Body of pancreas (tissue), 4 donors: Measurements from ENCODE around the gene ABI2. TPM values are rescaled to one million over a fixed set of nuclear protein-coding genes. Genes with fewer than 3 reads are reported as not detected.

Experiments used
- ATAC-seq: fragments of 150-250 bp; one replicate; pipeline ENCODE4 v1.9.1; 2016
- DNase-seq, 4 donors: peaks; one replicate each; pipeline ENCODE4 v3.0.0-alpha.2; 2019
- H3K27ac ChIP-seq, 4 donors: fragments of 200-600 bp; sonication (generic); 1 replicate in 3 of 4; 2 replicates in 1 of 4; pipeline versions ENCODE4 v1.5.1 to v1.6.1; 2016 to 2019; ENCODE audit warnings: mild to moderate bottlenecking in 1 of 4, mixed read lengths in 1 of 4, moderate library complexity in 1 of 4
- H3K27me3 ChIP-seq, 2 donors: fragments of 200-600 bp; sonication (generic); one replicate each; pipeline ENCODE4 v1.6.0; 2016; ENCODE audit warnings: mild to moderate bottlenecking in 1 of 2
- H3K36me3 ChIP-seq, 2 donors: fragments of 200-600 bp; sonication (generic); replicated peaks in 1 of 2; 2 replicates each; pipeline ENCODE4 v1.5.1; 2016; ENCODE audit warnings: low read depth in 2 of 2; ENCODE audit not compliant: insufficient read depth in 1 of 2
- H3K4me1 ChIP-seq: fragments of 200-600 bp; sonication (generic); one replicate; pipeline ENCODE4 v1.6.0; 2016
- H3K4me3 ChIP-seq, 2 donors: fragments of 200-600 bp; sonication (generic); 1 replicate in 1 of 2; 2 replicates in 1 of 2; pipeline ENCODE4 v1.5.1; 2016 to 2019
- H3K9me3 ChIP-seq, 3 donors: fragments of 200-600 bp; sonication (generic); 1 replicate in 2 of 3; 2 replicates in 1 of 3; pipeline ENCODE4 v1.5.1; 2016
- POLR2A ChIP-seq, 3 donors: fragments of 450-650 bp; IDR thresholded peaks; one replicate each; pipeline ENCODE4 v1.6.1; 2016; ENCODE audit warnings: antibody characterized with exemption in 3 of 3, mild to moderate bottlenecking in 2 of 3
- WGBS, 2 donors: methylation state at CpG; one replicate each; pipeline ENCODE4 v1.1.5; 2017; 5-methylcytosine and 5-hydroxymethylcytosine counted together
- intact Hi-C: fragments of 100-400 bp; cut with DNase I; formaldehyde crosslinking; loops from one replicate; pipeline ENCODE4 v1.15.1; 2023
- total RNA-seq, 2 donors: library from RNA; depleted of rRNA; stranded (reverse); fragments of >200 nt; gene quantifications; one replicate each; pipeline ENCODE4 v1.1.0, GENCODE V29; 2016
- TF ChIP-seq, protein P1 (sequence below), 7 experiments: fragments of 450-650 bp in 4 of 7; fragments of 200-600 bp in 3 of 7; sonication (generic) in 3 of 7; IDR thresholded peaks; one replicate each; pipeline ENCODE4 v1.5.1; 2016 to 2019; ENCODE audit warnings: antibody characterized with exemption in 7 of 7

ABI2 gene
- 10 to 100 TPM in 1 of 2 donors, 1 to 10 TPM in 1; 4.3 to 22.1 TPM for total RNA-seq

DNA sequence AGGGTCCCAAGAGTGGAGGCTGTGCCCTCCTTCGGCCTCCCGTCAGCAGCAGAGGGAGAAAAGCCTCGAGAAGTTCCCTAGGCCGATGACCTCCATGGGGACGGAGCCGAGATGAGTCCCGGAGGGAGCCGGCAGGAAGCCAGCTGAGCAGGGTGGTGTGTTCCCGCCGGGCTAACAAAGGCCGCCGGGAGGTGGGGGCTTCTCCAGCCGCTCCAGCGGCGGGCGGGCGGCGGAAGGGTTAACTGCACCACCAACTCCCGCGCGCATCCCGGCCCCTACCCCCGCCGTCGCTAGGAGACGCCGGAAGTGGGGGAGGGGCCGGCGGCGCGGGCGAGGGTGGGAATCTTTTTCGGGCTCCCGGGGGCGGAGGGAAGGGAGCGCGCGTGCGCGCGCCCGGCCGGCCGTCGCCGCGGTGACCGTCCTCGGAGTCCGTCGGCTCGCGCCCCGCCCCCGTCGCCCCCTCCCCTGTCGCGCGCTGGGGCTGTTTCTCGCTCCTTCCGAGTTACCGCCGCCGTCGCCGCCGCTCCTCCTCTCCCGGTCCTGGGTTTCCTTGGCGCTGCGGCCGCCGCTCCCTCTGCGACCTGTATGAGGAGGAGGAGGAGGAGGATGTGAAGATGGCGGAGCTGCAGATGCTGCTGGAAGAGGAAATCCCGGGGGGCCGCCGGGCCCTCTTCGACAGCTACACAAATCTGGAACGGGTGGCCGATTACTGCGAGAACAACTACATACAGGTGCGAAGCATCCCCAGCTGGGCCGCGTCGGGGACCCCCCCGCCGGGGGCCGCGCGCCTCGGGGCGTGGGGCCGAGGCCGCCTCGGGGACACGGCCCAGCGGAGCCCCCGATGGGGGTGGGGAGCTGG lies at the start of gene ABI2:
ABI2 (plus strand) TSS at position 494 of the 859 bp plus-strand sequence; CDS start at position 615, 121 bp downstream.
- ATAC-seq, result peak; percentile 91
- TF ChIP-seq, protein P1, sequence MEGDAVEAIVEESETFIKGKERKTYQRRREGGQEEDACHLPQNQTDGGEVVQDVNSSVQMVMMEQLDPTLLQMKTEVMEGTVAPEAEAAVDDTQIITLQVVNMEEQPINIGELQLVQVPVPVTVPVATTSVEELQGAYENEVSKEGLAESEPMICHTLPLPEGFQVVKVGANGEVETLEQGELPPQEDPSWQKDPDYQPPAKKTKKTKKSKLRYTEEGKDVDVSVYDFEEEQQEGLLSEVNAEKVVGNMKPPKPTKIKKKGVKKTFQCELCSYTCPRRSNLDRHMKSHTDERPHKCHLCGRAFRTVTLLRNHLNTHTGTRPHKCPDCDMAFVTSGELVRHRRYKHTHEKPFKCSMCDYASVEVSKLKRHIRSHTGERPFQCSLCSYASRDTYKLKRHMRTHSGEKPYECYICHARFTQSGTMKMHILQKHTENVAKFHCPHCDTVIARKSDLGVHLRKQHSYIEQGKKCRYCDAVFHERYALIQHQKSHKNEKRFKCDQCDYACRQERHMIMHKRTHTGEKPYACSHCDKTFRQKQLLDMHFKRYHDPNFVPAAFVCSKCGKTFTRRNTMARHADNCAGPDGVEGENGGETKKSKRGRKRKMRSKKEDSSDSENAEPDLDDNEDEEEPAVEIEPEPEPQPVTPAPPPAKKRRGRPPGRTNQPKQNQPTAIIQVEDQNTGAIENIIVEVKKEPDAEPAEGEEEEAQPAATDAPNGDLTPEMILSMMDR (IDR thresholded peaks at IDR 0.05), result no peak
- TF ChIP-seq POLR2A (IDR thresholded peaks at IDR 0.05), result peak in 2 of 3 donors; percentile 44 to 46
- intact Hi-C loops, result no loop called here
- Histone ChIP-seq H3K4me1 (peaks cover 16% of the 10 kb centered on the region), H3K36me3 (no peaks in the 10 kb centered on the region), H3K27me3 (no peaks in the 10 kb centered on the region), H3K27ac (peak within 1 kb of the TSS; percentile 54 to 84 (median 68)), H3K9me3 (no peaks in the 10 kb centered on the region), H3K4me3 (peak within 1 kb of the TSS; percentile 47 to 98)
- DNase-seq, result peak; percentile 74 to 84 (median 78)
- 0 to 1% methylated on average over 12 to 77 of the region's 98 CpGs for WGBS, 2 donors

DNA sequence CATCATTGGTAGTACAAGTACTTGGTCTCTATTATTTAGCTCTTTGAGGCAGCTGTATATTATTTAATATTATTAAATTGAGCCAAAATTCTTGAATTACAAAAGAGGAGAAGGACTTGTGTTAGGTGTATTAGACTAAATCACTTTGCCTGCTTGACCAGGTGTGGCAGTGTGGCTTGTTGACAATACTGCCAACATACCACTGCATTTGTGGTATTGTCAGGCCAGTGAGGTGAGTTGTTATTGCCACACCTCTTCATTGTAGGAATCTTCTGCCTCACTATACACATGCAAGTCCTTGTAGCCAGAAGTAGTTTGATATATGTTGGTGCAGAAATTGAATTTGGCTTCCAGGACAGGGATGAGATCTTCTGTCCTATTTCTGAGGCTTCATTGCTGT lies 48.9 kb upstream of the ABI2 start:
- Histone ChIP-seq H3K9me3 (no peaks in the 10 kb centered on the region), H3K4me1 (no peaks in the 10 kb centered on the region), H3K27me3 (no peaks in the 10 kb centered on the region), H3K27ac (no peak overlapping the region), H3K4me3 (no peak overlapping the region), H3K36me3 (peaks cover 10 to 20% of the 10 kb centered on the region in 2 donors)
- intact Hi-C loops, result no loop called here
- ATAC-seq (no peak), DNase-seq (no peak)
- TF ChIP-seq POLR2A (IDR thresholded peaks at IDR 0.05), result no peak
- TF ChIP-seq, protein P1 (IDR thresholded peaks at IDR 0.05), result no peak

DNA sequence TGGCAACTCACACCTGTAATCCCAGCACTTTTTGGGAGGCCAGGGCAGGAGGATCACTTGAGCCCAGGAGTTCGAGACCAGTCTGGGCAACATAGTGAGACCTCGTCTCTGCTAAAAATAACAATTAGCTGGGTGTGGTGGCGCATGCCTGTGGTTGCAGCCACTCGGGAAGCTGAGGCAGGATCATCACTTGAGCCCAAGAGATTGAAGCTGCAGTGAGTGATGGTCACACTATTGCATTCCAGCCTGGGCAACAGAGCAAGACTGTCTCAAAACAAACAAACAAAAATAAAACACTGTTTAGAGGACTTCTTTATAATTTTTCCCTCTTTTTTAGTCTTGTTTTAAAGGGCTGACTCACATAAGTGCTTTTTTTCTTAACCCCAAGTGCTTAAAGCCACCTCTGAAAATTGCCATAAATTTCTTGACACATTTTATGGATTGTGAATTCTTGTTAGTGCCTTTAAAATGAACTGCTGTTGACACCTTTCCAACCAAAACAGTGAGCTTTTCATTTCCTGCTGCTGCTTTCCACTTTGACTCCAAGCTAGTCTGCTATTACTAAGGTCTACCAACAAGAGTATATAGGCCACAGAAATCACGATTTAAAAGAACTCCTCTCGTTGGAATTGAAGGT lies 47.6 kb upstream of the ABI2 start:
- H3K9me3 ChIP-seq, result no peaks in the 10 kb centered on the region
- H3K36me3 ChIP-seq, result peaks cover 10 to 20% of the 10 kb centered on the region in 2 donors
- DNase-seq (no peak), ATAC-seq (no peak)
- intact Hi-C loops, result no loop called here
- no peaks in the 10 kb centered on the region for H3K4me1 ChIP-seq
- no peak overlapping the region for H3K27ac ChIP-seq
- H3K4me3 ChIP-seq, result no peak overlapping the region
- no peak for TF ChIP-seq POLR2A (IDR thresholded peaks at IDR 0.05)
- TF ChIP-seq, protein P1 (IDR thresholded peaks at IDR 0.05), result no peak
- H3K27me3 ChIP-seq, result no peaks in the 10 kb centered on the region
- WGBS, 2 donors, result 95 to 96% methylated on average over 6 of the region's 6 CpGs

DNA sequence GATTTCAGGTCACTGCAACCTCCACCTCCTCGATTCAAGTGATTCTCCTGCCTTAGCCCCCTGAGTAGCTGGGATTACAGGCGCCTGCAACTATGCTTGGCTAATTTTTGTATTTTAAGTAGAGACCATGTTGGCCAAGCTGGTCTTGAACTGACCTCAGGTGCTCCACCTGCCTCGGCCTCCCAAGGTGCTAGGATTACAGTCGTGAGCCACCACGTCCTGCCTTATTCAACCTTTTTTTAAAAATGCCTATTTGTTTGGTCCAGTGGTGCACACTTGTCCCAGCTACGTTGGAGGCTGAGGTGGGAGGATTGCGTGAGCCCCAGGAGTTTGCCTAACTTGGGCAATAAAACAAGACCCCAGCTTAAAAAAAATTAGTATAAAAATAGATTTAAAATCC lies 46.1 kb upstream of the ABI2 start:
- Histone ChIP-seq H3K9me3 (no peaks in the 10 kb centered on the region), H3K27ac (no peak overlapping the region), H3K4me3 (no peak overlapping the region), H3K27me3 (no peaks in the 10 kb centered on the region), H3K36me3 (peaks cover 10 to 21% of the 10 kb centered on the region in 2 donors), H3K4me1 (no peaks in the 10 kb centered on the region)
- intact Hi-C loops, result no loop called here
- 96 to 97% methylated on average over 7 of the region's 7 CpGs for WGBS, 2 donors
- TF ChIP-seq, protein P1 (IDR thresholded peaks at IDR 0.05), result no peak
- no peak for TF ChIP-seq POLR2A (IDR thresholded peaks at IDR 0.05)
- ATAC-seq (no peak), DNase-seq (no peak)
